HG02884 (cell line): ENCODE results near the gene TEX261.
"Not testable (repeated sequence)": the region's sequence is repeated elsewhere in the genome, so short reads cannot be mapped to it uniquely, and the experiment has no call there.

Experiments used
- ATAC-seq: cut with Tn5 transposase; IDR thresholded peaks from one replicate; pipeline ENCODE4 v1.9.1; 2021; ENCODE audit warnings: mild to moderate bottlenecking, moderate library complexity; ENCODE audit not compliant: unreplicated experiment

Gene TEX261

DNA sequence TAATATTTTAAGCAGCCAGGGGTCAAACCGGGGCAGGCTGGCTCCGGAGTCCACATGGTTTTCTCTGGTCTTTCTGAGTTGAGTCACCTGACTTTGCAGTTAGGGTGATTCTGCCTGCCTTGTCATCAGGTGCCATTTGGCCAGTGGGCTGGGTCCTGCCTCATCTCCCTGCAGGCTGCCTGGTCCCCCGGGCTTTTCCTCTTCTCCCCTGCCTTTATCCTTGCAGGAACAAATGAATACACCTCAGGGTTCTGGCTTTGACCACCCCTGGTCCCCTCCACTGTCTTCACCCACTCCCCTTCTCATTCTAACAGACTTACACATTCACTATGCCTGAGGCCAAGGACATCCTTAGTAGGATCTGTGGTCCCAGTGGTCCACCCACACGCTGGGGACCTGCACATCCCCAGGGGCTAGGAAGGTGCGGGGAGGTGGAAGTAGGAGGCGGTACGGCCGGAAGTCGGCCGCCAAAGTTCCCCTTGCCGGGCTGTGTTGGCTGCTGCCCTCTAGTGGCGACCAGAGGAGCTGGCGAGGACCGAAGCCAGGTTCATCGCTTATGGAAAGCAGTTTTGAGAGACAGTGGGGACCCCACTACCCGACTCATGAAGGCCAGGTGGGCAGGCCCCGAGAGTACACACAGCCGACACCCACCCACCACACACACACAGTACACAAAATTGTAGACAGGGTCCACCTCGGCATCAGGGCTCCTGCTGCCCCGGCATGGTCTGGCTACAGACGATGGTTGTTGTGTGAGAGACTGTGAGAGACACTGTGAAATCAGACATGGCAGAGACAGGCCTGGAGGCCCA is 6.3 kb upstream of the TEX261 start:
- ATAC-seq: peak; percentile 94

DNA sequence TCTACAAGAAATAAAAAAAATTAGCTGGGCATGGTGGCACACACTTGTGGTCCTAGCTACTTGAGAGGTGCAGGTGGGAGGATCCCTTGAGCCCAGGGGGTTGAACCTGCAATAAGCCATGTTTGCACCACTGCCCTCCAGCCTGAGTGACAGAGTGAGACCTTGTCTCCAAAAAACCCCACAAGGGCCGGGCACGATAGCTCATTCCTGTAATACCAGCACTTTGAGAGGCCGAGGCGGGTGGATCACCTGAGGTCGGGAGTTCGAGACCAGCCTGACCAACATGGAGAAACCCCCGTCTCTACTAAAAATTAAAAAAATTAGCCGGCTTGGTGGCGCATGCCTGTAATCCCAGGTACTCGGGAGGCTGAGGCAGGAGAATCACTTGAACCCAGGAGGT is 5.3 kb upstream of the TEX261 start:
- ATAC-seq: not testable (repeated sequence)

DNA sequence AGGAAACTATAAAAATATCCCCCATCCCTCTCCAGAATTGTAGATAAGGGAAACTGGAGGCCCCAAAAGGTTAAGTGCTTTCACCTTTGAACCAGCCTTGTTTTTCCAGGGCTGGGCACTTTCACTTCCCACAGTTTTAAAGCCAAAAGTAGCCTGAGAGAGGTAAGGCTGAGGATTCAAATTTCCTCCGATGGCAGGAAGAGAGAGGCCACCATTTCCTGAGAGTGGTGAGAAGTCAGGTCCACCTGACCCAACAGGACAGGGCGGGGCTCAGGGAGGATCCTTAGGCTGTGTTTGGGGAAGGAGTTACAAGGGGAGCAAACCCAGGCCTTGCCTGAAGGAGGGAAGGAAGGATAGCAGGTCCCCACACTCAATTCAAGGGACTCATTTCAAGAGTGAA is 4.7 kb upstream of the TEX261 start:
- ATAC-seq: no peak

DNA sequence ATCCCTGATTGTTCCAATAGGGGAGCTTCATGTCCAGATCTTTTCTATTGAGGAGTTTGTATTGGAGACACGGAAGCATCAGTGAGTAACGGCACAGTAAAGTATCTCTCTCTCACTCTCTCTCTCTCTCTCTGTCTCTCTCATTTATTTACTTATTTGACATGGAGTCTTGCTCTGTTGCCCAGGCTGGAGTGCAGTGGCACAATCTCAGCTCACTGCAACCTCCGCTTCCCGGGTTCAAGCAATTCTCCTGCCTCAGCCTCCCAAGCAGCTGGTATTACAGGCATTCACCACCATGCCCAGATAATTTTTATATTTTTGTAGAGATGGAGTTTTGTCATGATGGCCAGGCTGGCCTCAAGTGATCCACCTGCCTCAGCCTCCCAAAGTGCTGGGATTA is 4.2 kb upstream of the TEX261 start:
- not testable (repeated sequence) for ATAC-seq

DNA sequence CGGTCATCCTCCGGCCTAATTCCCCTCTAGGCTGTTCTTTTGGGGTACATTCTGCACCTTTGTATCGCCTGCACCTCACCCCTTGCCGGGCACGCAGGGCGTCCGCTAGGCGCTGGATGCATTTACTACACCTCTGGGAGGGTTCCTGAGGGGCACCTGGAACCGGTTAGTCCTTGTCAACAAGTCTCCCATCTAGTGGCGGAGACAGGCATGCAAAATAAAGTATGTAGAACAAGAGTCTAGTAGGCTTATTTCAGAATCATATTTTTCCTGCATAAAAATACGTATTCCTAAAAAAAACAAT is 705 bp upstream of the TEX261 start:
- ATAC-seq: peak; percentile 37

DNA sequence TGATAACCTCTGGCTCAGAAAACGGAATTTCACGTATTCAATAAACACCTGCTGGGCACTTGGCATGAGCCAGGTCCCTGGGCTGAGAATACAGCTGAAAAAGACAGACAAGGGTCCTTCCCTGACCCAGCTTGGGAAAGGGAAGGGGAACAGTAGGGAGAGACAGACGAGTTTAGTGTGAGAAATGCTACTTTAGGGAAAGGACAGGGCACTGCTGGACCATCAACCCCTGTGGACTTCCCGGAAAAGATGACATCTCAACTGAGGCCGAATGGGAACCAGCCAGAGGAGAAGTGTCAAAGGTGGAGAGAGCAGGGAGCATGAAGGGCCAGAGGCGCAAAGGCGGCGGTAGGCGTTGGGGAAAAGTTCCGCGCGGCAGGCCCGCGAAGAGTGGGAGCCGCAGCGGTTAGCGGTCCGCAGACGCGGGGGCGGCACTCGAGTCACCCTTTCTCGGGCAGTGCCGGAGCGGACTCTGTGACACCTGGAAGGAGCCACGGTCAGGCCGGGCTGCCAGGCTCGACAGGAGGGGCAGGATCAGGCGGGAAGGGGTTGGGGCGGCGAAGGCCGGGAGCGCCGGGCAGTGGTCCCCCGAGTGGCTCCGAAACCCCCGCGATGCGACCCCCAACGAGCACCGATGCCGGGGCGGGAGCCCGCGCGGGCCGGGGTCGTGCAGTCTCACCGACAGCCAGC is 519 bp downstream of the TEX261 start:
- ATAC-seq: peak; percentile 28

DNA sequence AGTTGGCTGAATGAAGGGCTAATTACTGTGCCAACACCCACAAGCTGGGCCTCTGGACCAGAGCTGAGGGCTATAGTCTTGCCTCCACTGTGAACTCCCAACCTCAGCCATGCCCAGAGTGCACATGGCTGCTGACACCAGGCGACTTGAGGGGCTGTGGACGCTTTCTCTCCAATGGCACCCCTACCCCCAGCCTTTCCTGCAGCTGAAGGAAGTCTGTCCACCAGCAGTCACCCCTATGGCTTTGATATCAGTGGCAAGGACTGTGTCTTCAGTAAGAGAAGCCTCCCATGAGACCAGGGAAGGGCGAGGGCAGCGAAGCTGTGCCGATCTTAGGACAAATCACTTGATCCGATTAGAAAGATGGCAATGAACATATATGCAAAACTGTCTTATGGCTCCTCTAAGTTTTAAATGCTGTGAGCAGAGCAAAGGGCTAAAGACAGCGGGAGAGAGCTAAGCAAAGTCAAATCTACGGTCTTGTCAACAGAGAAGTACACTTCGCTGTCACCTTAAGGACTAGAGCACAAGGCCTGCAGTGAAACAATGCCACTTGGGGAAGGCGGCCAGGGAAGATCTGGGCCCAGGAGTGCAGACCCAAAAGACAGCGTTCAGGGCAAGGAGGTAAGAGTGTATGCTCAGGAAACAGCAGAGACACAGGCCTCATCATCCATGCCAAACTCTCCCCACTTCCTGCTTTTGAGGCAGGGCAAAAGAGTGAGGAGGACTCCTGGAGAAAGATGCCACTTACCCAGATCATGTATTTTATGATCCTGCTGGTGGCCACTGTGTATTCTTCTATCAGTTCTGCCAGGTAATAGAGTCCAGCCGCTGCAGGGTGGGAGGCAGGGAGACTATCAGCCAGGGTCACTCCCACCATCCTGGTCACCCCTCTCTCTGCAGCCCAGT is 1.5 kb downstream of the TEX261 start:
- ATAC-seq: no peak

DNA sequence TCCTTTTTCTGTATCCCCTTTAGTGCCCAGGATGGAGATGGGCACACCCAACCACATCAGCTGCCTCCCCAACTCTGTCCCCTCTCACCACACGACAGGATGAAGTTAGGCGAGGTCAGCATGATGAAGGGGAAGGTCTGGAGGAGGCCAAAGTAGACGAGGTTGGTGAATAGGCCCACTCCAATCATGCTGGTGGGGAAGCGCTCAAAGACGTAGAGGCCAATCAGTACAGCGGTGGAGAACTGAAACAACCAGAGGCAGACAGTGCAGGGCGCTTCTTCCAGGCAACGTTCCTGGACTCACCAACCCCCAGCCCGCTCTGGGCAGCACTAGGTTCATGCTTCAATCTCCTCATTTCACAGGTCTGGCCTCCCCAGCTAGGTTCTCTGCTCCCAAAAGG is 2.9 kb downstream of the TEX261 start:
- no peak for ATAC-seq

DNA sequence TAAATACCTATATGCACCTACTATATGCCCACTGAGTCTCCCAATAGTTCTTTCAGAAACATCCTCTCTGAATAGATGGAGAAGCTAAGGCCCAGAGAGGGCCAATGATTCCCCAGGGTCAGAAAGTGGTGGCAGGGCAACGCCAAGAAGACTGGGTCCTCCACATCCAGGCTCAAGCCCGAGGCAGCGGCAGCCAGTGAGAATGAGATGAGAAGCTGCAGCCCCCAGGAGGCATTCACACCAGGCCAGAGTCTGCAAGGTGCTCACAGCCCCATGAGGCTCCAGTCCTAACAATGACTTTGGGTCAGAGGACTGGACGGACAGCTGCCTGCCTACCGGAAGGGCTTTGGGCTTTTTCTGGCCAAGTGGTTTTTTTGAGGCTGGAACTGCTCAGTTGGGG is 3.5 kb downstream of the TEX261 start:
- no peak for ATAC-seq

DNA sequence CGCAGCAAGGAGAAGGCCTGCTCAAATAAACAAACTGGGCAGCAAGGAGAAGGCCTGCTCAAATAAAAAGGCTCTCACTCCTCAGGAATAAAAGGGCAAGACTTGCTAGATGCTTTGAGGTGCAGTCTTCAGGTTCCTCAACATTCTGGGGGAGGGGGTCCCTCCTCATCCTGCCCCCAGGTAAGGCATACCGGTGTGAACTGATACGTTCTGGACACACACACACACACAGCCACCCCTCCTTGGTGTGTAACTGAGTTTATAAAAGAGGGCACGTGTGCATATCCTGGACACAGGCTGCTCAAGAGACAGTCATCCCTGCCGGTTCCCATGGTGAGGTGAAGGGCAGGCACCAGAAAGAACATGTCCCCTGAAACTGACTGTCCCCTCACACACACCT is 4.5 kb downstream of the TEX261 start:
- ATAC-seq: no peak

DNA sequence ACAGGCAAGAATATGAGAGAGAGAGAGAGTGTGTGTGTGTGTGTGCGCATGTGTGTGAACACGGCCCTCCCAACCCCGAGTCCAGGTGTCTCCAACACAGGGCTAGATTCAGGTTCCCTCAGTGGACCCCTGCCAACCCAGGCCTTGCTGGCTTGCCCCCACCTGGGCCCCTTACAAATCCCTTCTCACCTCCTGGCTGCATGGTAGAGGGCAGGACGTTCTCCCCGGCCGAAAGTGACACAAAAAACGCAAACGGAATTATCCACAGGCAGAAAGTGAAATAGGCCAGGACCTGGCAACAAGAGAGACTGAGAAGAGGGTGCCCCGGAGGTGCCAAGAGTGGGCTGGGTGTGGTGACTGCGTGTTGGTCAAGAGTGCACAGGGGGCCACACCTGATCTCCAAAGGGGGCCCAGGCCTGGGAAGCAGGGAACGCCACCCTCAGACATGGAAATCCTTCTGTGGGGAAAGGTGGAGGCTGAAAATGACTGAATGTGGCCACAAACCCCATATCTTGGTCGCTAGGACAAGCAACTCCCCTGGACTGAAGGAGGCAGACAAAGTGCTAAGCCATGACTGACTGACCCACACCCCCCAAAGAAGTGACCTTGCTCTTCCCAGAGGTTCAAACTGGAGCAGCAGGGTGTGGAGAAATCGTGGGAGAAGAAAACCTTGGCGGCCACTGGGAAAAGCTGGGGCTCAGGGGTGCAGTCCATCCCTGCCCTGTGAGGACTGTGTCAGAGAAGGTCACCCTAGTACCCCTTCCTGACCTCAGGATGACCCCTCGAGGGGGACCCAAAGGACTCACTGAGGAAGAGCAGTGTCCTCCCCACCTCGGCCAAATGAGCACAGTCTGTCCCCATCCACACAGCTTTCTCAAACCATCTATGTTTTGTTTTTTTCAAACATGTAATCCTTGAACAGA is 5.7 kb downstream of the TEX261 start:
- ATAC-seq: no peak

DNA sequence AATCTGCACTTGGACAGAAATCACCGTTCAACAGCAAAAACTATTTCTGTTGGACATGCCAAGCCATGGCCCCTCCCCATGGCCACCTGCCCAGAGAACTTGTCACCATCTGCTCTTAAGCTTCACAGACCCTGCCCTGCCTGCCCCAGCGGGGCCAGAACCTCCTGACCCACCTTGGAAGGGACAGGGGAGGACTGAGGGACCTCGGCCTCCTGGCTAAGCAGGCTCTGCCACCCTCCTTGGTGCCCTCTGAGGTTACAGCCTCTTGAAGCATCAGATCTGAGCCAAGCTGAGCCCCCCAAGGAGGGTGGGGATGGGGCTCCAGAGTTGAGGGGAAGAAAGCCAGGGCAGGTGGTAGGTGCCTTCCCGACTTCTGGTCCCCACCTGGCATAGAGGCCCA is 6.5 kb downstream of the TEX261 start:
- ATAC-seq: no peak

DNA sequence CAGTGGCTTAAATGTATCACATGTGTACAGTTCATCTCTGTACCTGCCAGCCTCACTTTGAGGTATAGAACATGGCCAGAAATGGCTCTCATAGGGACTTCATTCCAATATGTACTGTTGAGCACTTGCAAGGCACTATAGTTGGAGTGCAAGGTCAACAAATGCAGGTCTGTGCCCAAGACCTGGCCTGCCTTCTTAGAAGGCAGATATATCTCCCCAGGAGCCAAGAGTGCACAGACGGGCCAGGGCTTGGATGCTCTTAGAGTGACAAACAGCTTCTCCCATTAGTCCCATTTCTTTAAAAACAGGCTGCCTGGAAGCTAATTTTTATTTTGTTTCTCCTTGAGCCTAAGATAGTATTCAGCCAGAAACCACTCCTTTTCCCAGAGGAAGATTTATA is 7.3 kb downstream of the TEX261 start:
- ATAC-seq: no peak

DNA sequence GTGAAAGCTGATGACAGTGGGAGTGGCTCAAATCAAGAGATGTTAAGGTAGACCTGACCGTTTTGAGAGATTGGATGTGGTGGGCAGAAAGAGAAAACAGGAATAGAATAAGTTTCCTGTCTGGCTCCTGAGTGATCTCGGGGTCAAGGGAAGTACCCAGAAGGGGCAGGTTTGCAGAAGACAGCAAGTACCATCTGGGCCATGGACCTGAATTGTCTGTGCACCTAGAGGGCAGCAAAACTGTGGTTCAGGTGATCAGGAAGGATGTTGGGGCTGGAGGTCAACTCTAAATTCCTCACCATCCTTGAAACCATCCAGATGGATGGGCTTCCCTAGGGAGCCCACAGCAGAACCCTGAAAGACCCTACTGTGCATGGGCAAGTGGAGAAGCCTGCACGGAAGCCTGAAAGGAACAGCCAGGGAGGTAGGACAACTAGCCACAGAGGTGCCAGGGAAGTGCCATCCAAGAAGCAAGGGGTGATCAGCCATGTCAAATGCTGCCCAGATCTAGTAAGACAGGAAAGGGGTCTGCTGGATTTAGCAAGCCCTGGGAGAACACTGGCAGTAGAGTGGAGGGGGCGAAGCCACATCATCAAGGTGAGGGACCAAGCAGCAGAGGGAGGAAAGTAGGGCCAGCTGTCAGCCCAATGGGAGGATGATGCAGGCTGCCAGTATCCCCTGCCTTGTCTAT is 8.0 kb downstream of the TEX261 start:
- no peak for ATAC-seq

DNA sequence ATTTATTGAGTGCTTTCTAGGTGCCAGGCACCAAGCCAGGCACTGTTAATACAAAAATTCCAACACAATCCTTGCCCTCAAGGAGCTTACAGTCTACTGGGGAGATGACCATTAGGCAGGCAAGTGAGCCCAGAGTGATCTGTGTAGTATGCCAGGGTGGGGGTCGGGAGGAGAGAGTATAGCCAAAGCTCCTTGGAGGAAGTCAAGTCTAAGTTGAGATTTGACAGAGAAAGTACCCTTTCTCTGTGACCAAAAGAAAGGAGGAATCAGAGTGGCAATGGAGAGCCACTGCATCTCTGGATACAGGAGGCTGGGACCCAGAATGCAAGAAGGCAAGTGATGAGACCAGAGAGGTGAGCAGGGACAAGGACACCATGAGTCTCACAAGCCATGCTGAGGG is 8.7 kb downstream of the TEX261 start:
- no peak for ATAC-seq

DNA sequence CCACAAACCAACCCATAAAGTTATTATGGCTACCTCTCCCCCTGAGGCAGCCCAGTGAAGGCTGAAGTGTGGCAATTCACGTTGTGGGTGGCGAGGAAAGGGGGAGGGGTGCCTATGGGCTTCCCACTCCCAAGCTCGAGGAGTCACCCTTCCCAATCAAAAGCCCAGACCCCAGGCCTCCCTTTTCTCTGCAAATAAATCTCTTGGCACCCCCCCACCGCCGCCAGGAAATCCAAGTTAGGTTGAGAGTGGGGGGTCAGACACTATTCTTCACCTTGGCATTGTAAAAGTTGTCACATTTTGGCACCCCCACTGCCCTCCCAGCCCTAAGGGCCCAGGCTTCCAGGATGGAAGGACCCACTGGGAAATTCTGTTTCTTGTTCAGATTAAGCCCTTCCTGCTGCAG is 9.4 kb downstream of the TEX261 start:
- no peak for ATAC-seq

DNA sequence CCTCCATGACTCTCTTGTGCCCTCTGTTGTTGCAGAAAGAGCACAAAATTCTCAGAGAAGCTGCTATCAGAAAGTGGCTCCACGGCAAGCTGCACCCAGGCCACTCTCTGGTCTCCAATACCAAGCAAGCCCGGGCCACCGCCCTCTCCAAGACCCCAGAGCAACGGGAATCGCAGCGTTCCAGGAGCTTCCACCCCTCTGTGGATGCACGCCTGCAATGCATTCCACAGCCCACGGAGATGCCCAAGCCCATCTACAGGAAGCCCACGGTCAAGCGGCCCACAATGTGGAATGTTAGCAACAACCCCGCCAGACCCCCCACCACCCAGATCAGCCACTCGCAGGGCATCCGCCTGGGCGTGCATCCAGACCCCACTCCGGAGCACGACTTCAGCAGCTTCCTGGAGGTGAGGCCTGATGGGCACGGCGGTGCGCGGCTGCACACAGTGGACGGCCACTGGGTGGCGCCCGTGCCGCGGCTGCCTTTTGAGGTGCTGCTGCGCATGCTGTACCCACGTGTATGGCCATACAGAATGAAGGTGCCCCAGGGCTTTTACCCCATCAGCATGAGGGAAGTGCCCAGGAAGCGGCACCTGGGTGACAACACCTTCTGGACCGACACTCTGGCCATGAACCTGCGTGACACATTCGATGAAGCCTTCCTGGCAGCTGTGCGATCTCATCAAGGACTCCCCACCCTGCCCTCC is 9.9 kb downstream of the TEX261 start:
- ATAC-seq: peak; percentile 97

DNA sequence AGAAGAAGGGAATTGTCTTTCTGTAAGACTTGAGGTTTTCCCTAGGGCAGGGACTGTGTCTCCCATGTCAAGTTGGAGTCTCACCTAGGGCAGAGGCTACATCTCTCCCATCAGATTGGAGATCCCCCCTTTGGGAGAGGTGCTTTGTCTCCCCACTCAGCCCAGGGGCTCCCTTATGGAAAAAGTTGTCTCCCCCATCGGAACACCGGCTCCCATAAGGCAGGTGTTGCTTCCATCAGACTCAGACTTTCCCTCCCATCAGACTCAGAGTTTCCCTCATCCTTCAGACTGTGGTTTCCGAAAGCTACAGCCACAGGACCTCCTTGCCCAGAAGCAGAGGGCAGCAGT is 10.5 kb downstream of the TEX261 start:
- no peak for ATAC-seq

DNA sequence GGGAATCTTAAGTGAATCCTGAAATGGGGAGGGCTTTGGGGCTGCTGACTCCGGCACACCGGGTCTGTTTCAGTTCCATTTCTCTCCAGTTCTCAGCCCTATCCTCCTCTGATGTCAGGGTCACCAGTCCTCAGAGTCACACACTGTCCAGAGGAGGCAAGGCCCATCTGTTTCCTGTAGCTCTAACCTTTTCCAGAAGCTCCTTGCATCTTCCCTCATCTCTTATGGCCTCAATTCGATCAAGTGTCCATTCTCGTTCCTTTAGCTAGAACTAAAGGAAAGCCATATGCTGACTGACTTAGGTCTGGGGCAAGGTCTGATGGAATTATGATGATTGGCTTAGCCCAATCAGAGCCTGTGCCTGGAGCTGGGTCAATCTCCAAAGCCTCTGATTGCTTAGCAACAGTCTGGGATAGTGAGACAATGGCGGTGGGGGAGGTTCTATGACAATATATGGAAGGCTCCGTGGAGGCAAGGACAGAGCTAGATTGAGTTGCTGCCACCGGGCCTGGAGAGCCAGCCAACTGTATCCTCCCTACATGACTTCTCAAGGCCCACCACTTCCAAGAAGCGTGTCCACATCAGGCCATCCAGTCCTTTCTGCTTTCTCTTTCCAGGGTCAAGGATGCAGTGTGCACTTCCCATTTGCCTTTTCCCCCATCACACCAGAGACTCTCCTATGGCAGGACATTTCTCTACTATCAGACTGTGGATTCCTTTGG is 11.0 kb downstream of the TEX261 start:
- ATAC-seq: no peak
